GM19324 (cell line): ENCODE data around the gene ANKS1B.
"Not testable (repeated sequence)": the region's sequence is repeated elsewhere in the genome, so short reads cannot be mapped to it uniquely, and the experiment has no call there.

ENCODE experiments used
- ATAC-seq: cut with Tn5 transposase; IDR thresholded peaks from one replicate; pipeline ENCODE4 v1.9.1; 2021; ENCODE audit warnings: mild to moderate bottlenecking, moderate library complexity; ENCODE audit not compliant: unreplicated experiment, low FRiP score

The ANKS1B gene

DNA sequence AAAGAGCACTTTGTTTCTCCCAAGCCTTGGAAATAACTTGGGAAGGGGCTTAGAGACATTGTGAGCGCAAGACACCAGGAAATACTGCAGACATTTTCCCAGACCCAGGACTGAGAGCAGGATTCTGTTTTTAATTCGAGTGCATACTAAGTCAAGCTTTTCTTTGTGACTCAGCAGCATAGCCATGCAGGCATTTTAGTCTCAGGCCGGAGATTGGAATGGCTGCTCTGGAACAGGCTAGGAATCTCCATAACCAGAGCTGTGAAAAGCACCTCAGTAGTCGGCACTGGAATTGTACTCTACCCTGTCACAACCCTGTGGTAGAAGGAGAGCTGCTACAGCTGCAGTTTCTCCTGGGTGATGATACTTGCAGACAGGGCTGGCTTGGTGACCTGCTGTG is 366.1 kb downstream of the ANKS1B start:
- ATAC-seq: no peak

DNA sequence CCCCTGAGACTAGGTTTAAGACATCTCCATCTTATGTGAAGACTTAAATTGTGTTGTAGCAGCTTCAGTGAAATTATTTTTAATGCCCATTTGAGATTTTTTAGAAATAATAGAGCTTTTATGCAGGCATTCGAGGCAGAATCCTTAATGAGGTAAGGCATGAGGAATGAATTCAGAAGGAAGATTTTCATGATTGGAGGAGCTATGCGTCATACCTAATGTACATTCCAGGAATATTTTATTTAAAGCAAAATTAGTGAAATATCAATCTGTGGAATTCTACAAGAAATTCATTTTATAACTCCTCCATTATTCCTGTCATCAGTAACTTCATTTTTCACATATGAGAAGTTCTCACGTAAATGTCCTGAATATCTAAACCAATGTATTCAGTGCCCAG is 373.1 kb downstream of the ANKS1B start:
- no peak for ATAC-seq

DNA sequence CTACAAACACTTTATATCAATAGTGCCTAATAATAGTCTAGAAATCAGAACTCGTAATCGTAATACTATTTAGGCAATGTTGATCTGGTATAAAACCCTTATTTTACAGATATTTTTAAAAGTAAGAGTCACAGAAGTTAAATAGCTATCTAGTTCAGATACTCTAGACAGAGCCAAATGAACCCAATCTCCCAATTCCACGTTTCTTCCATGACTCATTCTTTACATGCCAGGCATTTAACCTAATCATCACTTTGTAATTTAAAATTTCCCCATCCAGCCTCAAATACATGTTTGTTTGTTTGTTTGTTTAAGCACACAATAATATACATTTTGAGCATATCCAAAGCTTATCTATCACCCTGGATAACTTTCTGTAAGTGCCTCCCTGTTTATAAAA is 373.6 kb downstream of the ANKS1B start:
- ATAC-seq: no peak

DNA sequence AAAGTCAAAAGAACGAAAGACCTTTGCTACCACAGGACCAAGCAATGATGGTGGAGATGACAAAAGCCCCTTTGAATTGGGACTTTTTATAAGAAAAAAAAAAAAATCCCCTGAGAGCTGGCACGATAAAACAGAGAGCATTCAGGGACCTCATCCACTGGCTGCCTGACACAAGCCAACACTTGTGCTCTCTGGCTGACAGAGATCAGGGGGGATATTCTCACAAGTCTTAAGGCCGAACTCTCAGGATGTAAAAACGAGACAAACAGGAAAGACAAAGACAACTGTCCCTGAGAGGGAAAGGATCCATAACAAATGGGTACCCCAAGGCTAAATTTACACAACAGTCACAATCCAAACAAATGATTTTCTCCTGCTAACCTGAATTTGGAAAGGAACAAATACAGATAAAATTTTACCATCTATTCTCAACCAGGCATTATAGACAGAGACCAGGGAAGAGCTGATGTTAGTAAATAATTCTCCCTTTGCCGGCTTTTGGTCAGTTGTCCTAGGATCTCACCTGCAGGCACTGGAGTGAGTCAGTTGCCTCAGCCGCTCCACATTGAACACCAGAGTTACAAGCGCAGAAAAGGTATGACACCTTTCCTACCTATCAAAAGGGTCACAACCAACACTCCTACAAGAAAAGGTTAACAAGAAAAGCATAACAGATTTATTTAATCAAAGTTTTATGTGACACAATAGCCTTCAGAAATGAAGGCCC is 375.1 kb downstream of the ANKS1B start:
- no peak for ATAC-seq

DNA sequence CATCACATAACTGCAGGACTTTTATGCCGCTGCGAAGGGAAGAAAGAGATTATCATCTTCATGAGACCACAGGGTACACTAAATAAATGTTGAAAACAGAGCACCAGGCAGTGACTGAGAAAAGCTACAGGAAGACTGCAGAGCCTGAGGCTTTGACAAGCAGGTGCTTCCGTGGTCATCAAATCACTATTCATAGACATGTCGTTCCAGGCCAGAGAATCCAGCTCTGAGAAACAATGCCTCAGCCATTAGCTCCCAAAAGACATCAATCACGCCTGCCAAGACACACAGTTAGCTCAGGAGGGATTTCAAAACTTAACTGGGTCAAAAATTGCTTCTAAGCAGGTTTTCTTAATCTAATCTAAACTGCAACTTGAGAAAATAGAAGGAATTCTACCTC is 384.3 kb downstream of the ANKS1B start:
- peak; percentile 89 for ATAC-seq

DNA sequence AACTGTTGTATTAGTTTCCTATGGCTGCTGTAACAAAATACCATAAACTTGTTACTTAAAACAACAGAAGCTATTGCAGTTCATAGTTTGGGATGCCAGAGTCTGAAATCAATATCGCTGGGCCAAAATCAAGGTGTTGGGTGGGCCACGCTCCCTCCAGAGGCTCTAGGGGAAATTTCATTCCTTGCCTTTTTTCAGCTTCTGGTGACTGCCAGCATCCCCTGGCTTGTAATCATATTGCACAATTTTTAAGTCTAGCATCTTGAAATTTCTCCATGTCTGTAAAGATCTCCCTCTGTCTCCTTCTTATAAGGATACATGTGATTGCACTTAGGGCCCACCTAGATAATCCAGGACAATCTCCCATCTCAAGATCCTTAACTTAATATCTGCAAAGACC is 386.0 kb downstream of the ANKS1B start:
- no peak for ATAC-seq

DNA sequence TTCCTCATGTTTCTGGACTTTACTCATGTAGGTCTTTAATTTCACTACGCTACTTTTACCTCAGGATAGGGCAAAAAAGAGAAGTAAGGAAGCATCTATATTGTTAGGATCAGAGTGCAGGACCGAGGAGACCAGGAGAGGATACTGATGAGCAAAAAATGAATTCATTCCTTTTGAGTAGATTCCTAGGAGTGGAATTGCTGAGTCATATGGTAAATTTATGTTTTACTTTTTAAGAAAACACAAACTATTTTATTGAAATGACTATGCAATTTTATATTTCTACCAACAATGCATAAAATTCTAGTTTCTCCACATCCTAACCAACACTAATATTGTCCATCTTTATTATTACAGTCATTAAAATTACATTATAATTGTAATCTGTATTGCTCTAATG is 388.0 kb downstream of the ANKS1B start:
- no peak for ATAC-seq

DNA sequence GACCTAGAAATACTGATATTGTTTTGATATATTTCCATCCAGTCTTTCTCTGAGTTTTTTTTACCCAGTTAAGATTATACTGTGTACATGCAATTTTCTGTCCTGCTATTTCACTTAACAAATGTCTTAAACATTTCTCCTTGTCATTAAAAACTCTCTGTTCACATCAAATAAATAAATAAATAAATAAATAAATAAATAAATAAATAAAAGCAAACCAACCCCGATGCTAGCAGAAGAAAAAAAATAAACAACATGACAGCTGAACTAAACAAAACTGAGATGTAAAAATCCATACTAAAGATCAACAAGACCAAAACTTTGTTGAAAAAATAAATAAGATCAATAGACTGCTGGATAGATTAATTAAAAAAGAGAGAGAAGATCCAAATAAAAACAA is 407.6 kb downstream of the ANKS1B start:
- not testable (repeated sequence) for ATAC-seq

DNA sequence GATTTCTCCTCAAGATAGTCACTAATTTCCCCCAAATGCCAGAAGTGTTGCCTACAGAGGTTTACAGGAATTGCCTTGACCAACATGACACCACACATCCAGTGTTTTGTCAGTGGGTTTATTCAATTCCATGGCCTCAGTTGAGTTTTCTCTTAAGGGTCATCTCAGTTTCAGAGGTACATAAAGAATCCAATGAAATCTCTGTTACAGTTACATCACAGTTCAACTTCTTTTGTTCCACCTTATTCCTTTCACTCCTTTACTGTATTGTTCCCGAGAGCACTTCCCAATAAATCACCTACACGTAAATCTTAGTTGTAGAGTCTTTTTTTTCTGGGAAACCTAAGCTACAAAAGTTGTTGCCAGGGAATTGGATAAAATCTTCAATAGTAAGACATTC is 410.8 kb downstream of the ANKS1B start:
- no peak for ATAC-seq

DNA sequence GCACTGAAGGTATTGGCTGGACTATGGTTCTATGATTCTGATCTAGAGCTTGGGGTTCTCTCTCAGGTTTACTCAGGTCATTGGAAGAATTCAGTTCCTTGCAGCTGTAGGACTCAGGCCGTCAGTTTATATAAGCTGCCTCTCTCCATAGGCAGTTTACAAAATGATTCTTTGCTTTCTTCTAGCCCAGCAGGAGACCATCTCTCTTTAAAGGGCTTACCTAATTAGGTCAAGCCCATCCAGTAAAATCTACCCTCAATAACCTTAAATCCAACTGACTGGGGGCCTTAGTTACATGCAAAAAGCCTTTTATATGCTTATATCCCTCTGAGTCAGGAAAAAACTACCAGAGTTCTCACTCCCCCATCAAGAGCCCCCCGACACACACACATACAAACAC is 417.7 kb downstream of the ANKS1B start:
- no peak for ATAC-seq

DNA sequence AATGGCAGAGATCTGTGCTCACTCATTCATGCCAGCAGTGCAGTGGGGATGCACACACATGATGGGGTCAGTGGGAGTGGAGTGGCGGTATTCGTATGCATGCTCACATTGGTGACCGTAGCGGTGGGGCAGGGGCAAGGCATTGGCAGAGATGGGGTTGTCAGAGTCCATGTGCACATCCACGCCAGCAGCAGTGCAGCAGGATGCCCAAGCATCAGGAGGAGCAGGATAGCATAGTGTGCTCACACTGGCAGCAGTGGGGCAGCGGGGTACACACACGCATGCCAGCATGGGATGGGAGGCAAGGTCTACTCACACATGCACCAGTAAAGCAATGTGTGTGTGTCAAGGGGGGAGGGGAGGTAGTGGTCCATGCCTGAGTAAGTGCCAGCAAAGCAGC is 426.6 kb downstream of the ANKS1B start:
- no peak for ATAC-seq

DNA sequence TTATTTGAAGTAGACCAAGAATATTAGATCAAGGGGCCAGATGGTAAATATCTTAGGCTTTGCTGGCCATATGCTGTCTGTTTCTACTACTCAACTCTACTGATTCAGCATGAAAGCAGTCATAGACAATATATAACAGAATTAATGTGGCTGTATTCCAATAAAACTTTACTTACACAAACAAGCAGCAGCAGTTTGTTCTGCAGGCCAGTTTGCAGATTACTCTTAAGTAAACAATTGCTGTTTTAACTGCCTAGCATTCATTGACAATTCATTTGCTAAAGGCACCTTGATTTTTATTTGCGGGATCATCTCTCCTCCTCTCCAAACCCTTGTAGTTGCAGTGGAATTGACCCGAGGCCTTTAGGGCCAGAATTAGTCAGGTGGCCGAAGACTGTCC is 431.3 kb downstream of the ANKS1B start:
- ATAC-seq: no peak

DNA sequence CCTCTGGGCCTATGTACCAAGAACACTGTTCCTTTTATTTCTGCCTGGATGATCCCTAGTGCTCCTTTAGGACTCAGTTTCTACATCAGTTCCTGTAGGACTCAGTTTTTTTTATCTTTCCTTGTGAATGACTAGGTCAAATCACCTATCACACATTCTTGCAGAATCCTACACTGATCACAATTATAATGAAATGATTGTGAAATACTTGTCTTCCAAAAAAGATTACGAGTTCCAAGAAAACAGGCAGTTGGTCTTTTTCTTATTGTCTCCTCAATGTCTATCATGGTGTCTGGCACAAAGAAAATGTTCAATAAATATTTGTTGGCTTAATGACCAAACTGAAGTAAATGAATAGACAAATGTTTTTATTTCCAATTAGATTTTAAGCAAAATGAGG is 432.7 kb downstream of the ANKS1B start:
- ATAC-seq: no peak

DNA sequence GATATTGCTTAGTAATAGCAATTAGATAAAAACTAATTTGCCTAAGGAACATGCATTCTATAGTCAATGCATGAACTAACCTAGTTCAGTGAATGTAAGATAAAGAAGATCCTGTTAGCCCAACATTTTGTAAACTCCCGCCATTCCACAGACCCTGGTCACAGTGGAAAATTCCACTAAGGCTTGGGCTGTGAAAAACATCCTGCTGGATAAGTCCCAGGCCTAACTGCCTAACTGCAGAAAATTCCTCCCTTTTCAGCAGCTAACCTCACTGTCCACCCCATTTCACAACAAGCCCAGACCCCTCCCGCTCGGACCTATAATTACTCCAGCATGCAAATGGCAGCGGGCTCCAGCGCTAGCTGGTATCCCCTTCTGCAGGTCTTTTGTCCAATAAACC is 435.1 kb downstream of the ANKS1B start:
- no peak for ATAC-seq

DNA sequence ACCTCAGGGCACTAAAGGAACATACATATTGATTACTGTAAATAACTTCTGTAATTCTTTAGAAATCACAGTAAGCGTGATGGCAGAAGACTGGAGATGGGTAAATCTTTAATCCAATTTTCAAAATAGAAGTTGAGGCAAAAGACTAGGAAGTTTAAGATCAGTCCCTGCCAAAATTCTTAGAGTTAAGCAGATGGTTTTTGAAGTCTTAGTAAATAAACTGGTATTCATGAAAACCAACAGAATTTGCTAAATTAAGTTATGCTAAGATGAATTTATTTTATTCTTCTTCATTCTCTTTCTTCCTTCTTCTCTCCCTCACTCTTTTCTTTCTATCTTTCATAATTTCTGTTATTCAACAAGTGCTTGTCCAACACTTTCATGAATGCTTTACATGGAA is 435.5 kb downstream of the ANKS1B start:
- ATAC-seq: no peak

DNA sequence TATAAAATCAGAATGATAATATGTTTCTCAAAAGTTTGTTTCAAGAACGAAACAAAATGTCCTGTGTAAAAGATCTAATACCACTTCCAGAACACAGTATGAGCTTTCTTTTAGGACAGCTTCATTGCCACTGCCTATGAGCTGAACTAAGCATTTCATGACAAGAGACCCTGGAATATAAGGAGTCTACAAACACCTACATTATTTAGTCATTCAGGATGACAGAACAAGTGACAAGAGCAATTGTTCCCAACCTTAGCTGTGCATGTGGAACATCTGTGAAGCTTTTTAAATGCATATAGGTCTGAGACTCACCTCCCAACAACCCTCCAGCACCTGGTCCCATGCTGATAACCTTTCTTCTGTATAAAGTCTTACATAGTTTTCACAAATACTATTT is 440.3 kb downstream of the ANKS1B start:
- ATAC-seq: no peak

DNA sequence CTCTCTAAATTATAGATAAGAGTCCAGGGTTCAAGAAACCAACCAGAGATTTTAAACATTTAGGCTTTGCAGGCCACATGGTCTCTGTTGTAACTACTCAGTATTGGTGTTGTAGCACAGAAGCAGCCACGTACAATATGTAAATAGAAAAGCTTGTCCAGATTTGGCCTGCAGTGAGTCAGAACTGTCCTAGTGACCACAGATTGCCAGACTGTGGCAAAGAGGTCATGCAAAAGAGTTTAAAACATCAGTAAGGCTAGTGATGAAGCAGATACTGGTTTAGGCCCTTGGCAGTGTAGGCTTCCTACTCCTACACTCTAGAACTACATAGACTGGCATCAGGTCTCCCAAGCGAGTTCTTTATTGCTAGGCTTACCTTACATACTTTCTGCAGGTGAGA is 454.8 kb downstream of the ANKS1B start:
- peak; percentile 93 for ATAC-seq

DNA sequence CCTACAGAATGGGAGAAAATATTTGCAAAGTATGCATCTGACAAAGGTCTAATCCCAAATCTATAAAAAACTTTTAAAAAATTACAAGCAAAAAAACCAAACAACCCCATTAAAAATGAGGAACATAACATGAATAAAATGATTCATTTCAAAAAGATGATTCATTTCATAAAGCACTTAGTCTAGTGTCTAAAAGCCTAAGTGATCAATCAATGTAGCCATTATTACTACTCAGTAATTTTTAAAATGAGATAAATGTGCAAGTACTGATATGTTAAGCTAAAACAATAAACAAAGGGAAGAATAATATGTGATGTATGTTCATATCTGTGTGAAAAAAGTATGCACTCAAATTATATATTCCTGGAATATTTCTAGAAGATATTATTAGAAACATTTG is 456.3 kb downstream of the ANKS1B start:
- ATAC-seq: no peak

DNA sequence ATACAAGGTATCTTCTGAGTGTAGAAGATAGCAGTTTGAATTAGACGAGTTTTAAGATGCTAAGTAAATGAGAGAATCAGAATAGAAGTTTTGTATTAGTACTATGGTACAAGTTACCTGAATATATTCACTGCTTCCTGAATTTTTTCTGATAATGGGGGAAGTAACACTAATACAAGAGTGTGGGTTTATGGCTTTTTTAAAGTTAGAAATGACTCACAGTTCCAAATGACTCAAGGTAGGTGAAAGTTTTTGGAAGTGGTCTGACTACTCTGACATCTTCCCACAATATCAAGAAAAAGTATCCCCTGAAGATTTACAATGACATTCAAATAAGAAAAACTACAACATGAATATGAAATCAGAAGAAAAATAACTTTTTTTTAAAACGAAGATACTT is 460.9 kb downstream of the ANKS1B start:
- no peak for ATAC-seq

DNA sequence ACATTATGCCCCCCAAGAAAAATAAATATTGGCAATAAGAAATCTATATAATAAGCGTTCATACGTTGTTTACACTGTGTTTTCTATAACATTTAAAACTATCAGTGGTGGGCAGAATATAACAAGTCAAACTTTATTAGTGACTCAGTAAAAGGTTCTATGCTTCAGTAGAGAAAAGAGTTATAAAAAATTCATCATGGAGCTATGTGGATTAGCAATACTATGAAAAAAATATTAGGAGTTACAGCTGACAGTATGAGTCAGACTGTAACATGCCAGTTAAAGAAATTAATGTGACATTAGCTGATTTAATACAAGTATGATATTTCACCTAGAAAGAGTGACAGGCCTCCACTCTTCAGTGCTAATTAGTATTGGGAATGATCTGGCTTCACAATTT is 462.3 kb downstream of the ANKS1B start:
- no peak for ATAC-seq

DNA sequence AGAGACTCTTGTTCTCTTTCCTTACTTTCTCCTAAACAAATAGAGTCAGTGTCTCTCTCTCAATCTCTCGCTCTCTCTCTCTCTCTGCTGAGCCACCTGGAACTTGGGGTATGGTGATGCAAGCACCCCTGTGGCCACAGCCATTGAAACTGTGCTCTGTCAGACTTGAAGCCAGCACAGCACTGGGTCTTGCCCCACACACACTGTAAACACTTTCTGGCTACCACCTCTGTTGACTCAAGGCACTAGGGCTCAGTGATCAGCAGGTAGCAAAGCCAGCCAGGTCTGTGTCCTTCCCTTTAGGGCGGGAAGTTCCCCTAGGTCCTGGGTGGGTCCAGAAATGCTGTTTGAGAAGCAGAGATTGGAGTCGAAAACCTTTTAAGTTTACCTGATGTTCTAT is 463.1 kb downstream of the ANKS1B start:
- no peak for ATAC-seq

DNA sequence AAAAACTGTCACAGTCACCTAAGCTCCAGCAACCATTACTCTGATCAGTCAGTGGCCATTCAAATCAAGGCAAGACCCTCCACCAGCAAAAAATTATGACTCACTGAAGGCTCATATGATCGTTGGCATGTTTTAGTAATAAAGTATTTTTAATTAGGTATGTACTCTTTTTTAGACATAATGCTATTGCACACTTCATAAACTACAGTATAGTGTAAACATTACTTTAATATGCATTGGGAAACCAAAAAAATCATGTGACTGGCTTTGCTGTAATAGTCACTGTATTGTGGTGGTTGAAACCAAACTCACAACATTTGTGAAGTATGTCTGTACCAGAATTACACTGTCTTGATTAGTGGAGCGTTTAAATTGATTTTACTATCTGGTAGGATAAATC is 471.7 kb downstream of the ANKS1B start:
- no peak for ATAC-seq

DNA sequence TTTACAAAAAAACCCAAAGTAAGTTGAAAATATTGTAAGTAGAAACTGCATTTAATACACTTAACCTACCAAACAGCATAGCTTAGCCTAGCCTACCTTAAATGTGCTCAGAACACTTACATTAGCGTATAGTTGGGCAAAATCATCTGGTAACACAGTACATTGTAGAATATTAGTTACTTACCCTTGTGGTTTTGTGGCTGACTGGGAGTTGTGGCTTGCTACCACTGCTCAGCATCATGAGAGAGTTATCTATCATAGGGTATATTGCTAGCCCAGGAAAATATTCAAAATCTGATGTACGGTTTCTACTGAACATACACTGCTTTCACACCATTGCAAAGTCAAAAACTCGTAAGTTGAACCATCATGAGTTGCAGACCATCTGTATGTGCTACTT is 478.9 kb downstream of the ANKS1B start:
- ATAC-seq: no peak
